ENCODE data around the gene SH3RF3.

SH3RF3 gene

GRCh38 chr2:109141006-109141600 lies 12.1 kb downstream of the SH3RF3 start:
- no peak for DNase-seq

- DNase-seq: no peak
Measured at GRCh38 chr2:109141727-109142283, 12.8 kb downstream of the SH3RF3 start.

GRCh38 chr2:109142416-109143210 lies 13.6 kb downstream of the SH3RF3 start:
- no peak for DNase-seq

- DNase-seq: no peak
Measured at GRCh38 chr2:109143214-109144187, 14.5 kb downstream of the SH3RF3 start.

GRCh38 chr2:109144271-109144670 lies 15.3 kb downstream of the SH3RF3 start:
- DNase-seq: no peak

GRCh38 chr2:109144721-109145120 lies 15.7 kb downstream of the SH3RF3 start:
- no peak for DNase-seq

- DNase-seq: no peak
Measured at GRCh38 chr2:109145286-109145685, 16.3 kb downstream of the SH3RF3 start.

GRCh38 chr2:109147405-109147804 lies 18.4 kb downstream of the SH3RF3 start:
- DNase-seq: no peak

GRCh38 chr2:109148117-109148746 lies 19.2 kb downstream of the SH3RF3 start:
- DNase-seq: no peak

- DNase-seq: no peak
Measured at GRCh38 chr2:109148991-109149645, 20.1 kb downstream of the SH3RF3 start.

- DNase-seq: no peak
Measured at GRCh38 chr2:109150559-109150958, 21.6 kb downstream of the SH3RF3 start.

GRCh38 chr2:109151519-109151918 lies 22.5 kb downstream of the SH3RF3 start:
- no peak for DNase-seq

GRCh38 chr2:109153005-109153784 lies 24.2 kb downstream of the SH3RF3 start:
- DNase-seq: no peak

- DNase-seq: no peak
Measured at GRCh38 chr2:109153807-109154206, 24.8 kb downstream of the SH3RF3 start.

GRCh38 chr2:109154226-109154625 lies 25.2 kb downstream of the SH3RF3 start:
- no peak for DNase-seq

- DNase-seq: peak; percentile 6
Measured at GRCh38 chr2:109155553-109156451, 26.8 kb downstream of the SH3RF3 start.

GRCh38 chr2:109157563-109158105 lies 28.6 kb downstream of the SH3RF3 start:
- no peak for DNase-seq

- DNase-seq: no peak
Measured at GRCh38 chr2:109158237-109158636, 29.2 kb downstream of the SH3RF3 start.

GRCh38 chr2:109159096-109159495 lies 30.1 kb downstream of the SH3RF3 start:
- no peak for DNase-seq
